B cell (primary cell): ENCODE measurements around the gene SKAP2. TPM values are rescaled to one million over a fixed set of nuclear protein-coding genes. Genes with fewer than 3 reads are reported as not detected.

Experiments used
- ATAC-seq: fragments of 200-7000 bp; cut with Tn5 transposase; one replicate; pipeline ENCODE4 v1.10.0; 2021; ENCODE audit warnings: low read depth, mild to moderate bottlenecking, moderate number of reproducible peaks, moderate library complexity
- CTCF ChIA-PET: fragments of 350-600 bp; sonication (Branson Sonifier 250); formaldehyde crosslinking; loops from one replicate; lab custom pipeline; 2021; ENCODE audit warnings: antibody characterized with exemption, inconsistent platforms; lab: Charles Lee
- POLR2A ChIA-PET: fragments of 350-600 bp; sonication (Branson Sonifier 250); formaldehyde crosslinking; loops from one replicate; lab custom pipeline; 2021; ENCODE audit warnings: antibody characterized with exemption; lab: Charles Lee
- DNase-seq: peaks from one replicate; pipeline ENCODE4 v3.0.0; 2013
- H2AFZ ChIP-seq: 2 replicates; pipeline ENCODE4 v1.6.1; 2012; ENCODE audit warnings: mild to moderate bottlenecking, low read depth, low read length; ENCODE audit not compliant: insufficient read depth, poor library complexity, severe bottlenecking
- H3K27ac ChIP-seq, 2 donors: 1 replicate in 1 of 2; 2 replicates in 1 of 2; pipeline ENCODE4 v1.5.1; 2012 to 2013; ENCODE audit warnings: low read length in 2 of 2, mild to moderate bottlenecking in 2 of 2, moderate library complexity in 1 of 2
- H3K27me3 ChIP-seq, 4 experiments: fragments of 200-600 bp in 1 of 4; sonication (generic) in 1 of 4; replicated peaks in 1 of 4; 1 replicate in 2 of 4; 2 replicates in 2 of 4; pipeline versions ENCODE4 v1.6.1 to v1.7.0; 2013 to 2016; ENCODE audit warnings: low read length in 3 of 4, mild to moderate bottlenecking in 2 of 4, mixed read lengths in 1 of 4, moderate library complexity in 1 of 4; ENCODE audit not compliant: insufficient read depth in 4 of 4, control insufficient read depth in 3 of 4; ENCODE audit errors: control extremely low read depth in 1 of 4
- H3K36me3 ChIP-seq, 2 experiments: replicated peaks in 1 of 2; 1 replicate in 1 of 2; 2 replicates in 1 of 2; pipeline versions ENCODE4 v1.6.1 to v1.7.1; 2013; ENCODE audit warnings: low read length in 1 of 2; ENCODE audit not compliant: insufficient read depth in 2 of 2, control insufficient read depth in 1 of 2; ENCODE audit errors: control extremely low read depth in 1 of 2, extremely low read depth in 1 of 2
- H3K4me1 ChIP-seq, 2 donors: fragments of 200-600 bp in 1 of 2; sonication (generic) in 1 of 2; 1 replicate in 1 of 2; 2 replicates in 1 of 2; pipeline versions ENCODE4 v1.5.1 to v1.6.1; 2013 to 2017; ENCODE audit warnings: low read length in 2 of 2; ENCODE audit not compliant: control insufficient read depth in 2 of 2, insufficient read depth in 2 of 2
- H3K4me2 ChIP-seq: replicated peaks from 2 replicates; pipeline ENCODE3; 2012; ENCODE audit warnings: mild to moderate bottlenecking, low read depth, low read length; ENCODE audit not compliant: poor library complexity, severe bottlenecking
- H3K4me3 ChIP-seq, 5 experiments: fragments of 200-600 bp in 1 of 5; sonication (generic) in 1 of 5; 1 replicate in 3 of 5; 2 replicates in 2 of 5; pipeline versions ENCODE4 v1.5.1 to v1.7.0; 2011 to 2016; ENCODE audit warnings: low read length in 4 of 5, mild to moderate bottlenecking in 4 of 5, low read depth in 2 of 5, control low read depth in 1 of 5, moderate library complexity in 1 of 5; ENCODE audit not compliant: insufficient read depth in 1 of 5; ENCODE audit errors: control extremely low read depth in 1 of 5, extremely low read depth in 1 of 5
- H3K79me2 ChIP-seq: fragments of 200-600 bp; sonication (generic); one replicate; pipeline ENCODE4 v1.6.0; 2016; ENCODE audit warnings: low read length; ENCODE audit not compliant: control insufficient read depth, insufficient read depth
- H3K9ac ChIP-seq: fragments of 200-600 bp; sonication (generic); 2 replicates; pipeline ENCODE4 v1.6.1; 2017; ENCODE audit warnings: mild to moderate bottlenecking, low read length, moderate library complexity
- H3K9me3 ChIP-seq, 3 donors: one replicate each; pipeline versions ENCODE4 v1.6.1 to v1.7.1; 2013; ENCODE audit warnings: low read length in 2 of 3; ENCODE audit not compliant: control insufficient read depth in 2 of 3, insufficient read depth in 1 of 3; ENCODE audit errors: control extremely low read depth in 1 of 3
- H4K20me1 ChIP-seq: 2 replicates; pipeline ENCODE4 v1.6.0; 2012; ENCODE audit warnings: mild to moderate bottlenecking, low read length; ENCODE audit not compliant: insufficient read depth, control insufficient read depth, poor library complexity, severe bottlenecking
- H3K27ac Mint-ChIP-seq: one replicate; pipeline ENCODE4 v1.8.0; 2021; ENCODE audit warnings: mixed read lengths
- H3K27me3 Mint-ChIP-seq: one replicate; pipeline ENCODE4 v1.8.0; 2021; ENCODE audit warnings: mixed read lengths
- H3K4me1 Mint-ChIP-seq: one replicate; pipeline ENCODE4 v1.8.0; 2021; ENCODE audit warnings: mixed read lengths
- H3K4me3 Mint-ChIP-seq: one replicate; pipeline ENCODE4 v1.8.0; 2021; ENCODE audit warnings: mixed read lengths
- H3K9me3 Mint-ChIP-seq: one replicate; pipeline ENCODE4 v1.8.0; 2022; ENCODE audit warnings: mixed read lengths; ENCODE audit not compliant: insufficient read depth
- EZH2 ChIP-seq: IDR thresholded peaks from 2 replicates; pipeline ENCODE4 v1.6.1; 2012; ENCODE audit warnings: borderline replicate concordance, low read depth, mild to moderate bottlenecking, moderate library complexity, low read length; ENCODE audit not compliant: insufficient read depth, poor library complexity, severe bottlenecking
- WGBS: methylation state at CpG from one replicate; pipeline ENCODE4 v1.1.5; 2013; ENCODE audit warnings: missing lambda C conversion rate; ENCODE audit not compliant: insufficient coverage; 5-methylcytosine and 5-hydroxymethylcytosine counted together
- intact Hi-C: fragments of 100-400 bp; cut with micrococcal nuclease; formaldehyde crosslinking; loops from one replicate; pipeline ENCODE4 v1.10.0; 2022
- polyA plus RNA-seq: library from polyadenylated mRNA; depleted of rRNA; stranded (reverse); fragments of >200 nt; gene quantifications from 2 replicates; pipeline ENCODE4 v1.2.3, GENCODE V29; 2012
- total RNA-seq, 2 donors: library from RNA; stranded (reverse); fragments of 120-200 nt in 1 of 2; gene quantifications; 1 replicate in 1 of 2; 2 replicates in 1 of 2; pipeline versions ENCODE4 v1.2.3 to v1.2.4, GENCODE V29; 2013 to 2022
- TF ChIP-seq, protein P1 (sequence below): fragments of 200-600 bp; IDR thresholded peaks from one replicate; pipeline ENCODE4 v1.8.0; 2022; ENCODE audit warnings: antibody characterized with exemption, mild to moderate bottlenecking

SKAP2 gene
- total and polyA plus RNA-seq, 2 donors (not counting 1 experiment from before 2014, with no cell fraction given) = 12.8 to 58.4 TPM

- no peak overlapping the region for H3K9ac ChIP-seq
- H3K4me3 Mint-ChIP-seq = no peak overlapping the region
- no peak overlapping the region for H3K27ac Mint-ChIP-seq
- no peaks in the 10 kb centered on the region for H3K4me1 Mint-ChIP-seq
- intact Hi-C loops = no loop called here
- H3K27ac ChIP-seq = no peak overlapping the region
- peaks cover 0 to 3% (median 0%) of the 10 kb centered on the region in 3 donors for H3K9me3 ChIP-seq
- H3K4me1 ChIP-seq = no peaks in the 10 kb centered on the region
- no peaks in the 10 kb centered on the region for H3K27me3 Mint-ChIP-seq
- ATAC-seq (no peak), DNase-seq (no peak)
- H3K79me2 ChIP-seq = no peaks in the 10 kb centered on the region
- CTCF ChIA-PET = no interaction called here
- TF ChIP-seq, protein P1, sequence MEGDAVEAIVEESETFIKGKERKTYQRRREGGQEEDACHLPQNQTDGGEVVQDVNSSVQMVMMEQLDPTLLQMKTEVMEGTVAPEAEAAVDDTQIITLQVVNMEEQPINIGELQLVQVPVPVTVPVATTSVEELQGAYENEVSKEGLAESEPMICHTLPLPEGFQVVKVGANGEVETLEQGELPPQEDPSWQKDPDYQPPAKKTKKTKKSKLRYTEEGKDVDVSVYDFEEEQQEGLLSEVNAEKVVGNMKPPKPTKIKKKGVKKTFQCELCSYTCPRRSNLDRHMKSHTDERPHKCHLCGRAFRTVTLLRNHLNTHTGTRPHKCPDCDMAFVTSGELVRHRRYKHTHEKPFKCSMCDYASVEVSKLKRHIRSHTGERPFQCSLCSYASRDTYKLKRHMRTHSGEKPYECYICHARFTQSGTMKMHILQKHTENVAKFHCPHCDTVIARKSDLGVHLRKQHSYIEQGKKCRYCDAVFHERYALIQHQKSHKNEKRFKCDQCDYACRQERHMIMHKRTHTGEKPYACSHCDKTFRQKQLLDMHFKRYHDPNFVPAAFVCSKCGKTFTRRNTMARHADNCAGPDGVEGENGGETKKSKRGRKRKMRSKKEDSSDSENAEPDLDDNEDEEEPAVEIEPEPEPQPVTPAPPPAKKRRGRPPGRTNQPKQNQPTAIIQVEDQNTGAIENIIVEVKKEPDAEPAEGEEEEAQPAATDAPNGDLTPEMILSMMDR = no peak
- TF ChIP-seq EZH2 = no peak
- H3K4me3 ChIP-seq = no peak overlapping the region
- H2AFZ ChIP-seq = no peak overlapping the region
- no peaks in the 10 kb centered on the region for H4K20me1 ChIP-seq
- no peaks in the 10 kb centered on the region for H3K9me3 Mint-ChIP-seq
- peaks cover 0 to 12% of the 10 kb centered on the region in 2 experiments for H3K36me3 ChIP-seq
- POLR2A ChIA-PET = no interaction called here
- H3K4me2 ChIP-seq = no peak overlapping the region
- no peaks in the 10 kb centered on the region for H3K27me3 ChIP-seq
Observed at GRCh38 chr7:26777385-26777784, 87.0 kb downstream of the SKAP2 start.

- Histone ChIP-seq H3K27ac (no peak overlapping the region), H3K9me3 (no peaks in the 10 kb centered on the region), H3K9ac (no peak overlapping the region), H3K4me1 (no peaks in the 10 kb centered on the region), H3K27me3 (no peaks in the 10 kb centered on the region), H4K20me1 (no peaks in the 10 kb centered on the region), H3K36me3 (no peaks in the 10 kb centered on the region), H3K79me2 (no peaks in the 10 kb centered on the region), H3K4me2 (no peak overlapping the region), H3K4me3 (no peak overlapping the region), H2AFZ (no peak overlapping the region)
- H3K4me3 Mint-ChIP-seq = no peak overlapping the region
- CTCF ChIA-PET = no interaction called here
- POLR2A ChIA-PET = no interaction called here
- H3K27me3 Mint-ChIP-seq = no peaks in the 10 kb centered on the region
- intact Hi-C loops = no loop called here
- no CpG with 5 or more reads among the region's 1 CpG for WGBS
- H3K9me3 Mint-ChIP-seq = no peaks in the 10 kb centered on the region
- H3K27ac Mint-ChIP-seq = no peak overlapping the region
- TF ChIP-seq, protein P1 = no peak
- no peak for TF ChIP-seq EZH2
- peaks cover 2% of the 10 kb centered on the region for H3K4me1 Mint-ChIP-seq
- ATAC-seq = no peak
- no peak for DNase-seq
Observed at GRCh38 chr7:26760501-26760900, 103.9 kb downstream of the SKAP2 start.
